ENCODE data around the gene MOB3A.
"Not testable (repeated sequence)": the region's sequence is repeated elsewhere in the genome, so short reads cannot be mapped to it uniquely, and the experiment has no call there.

Gene MOB3A

GRCh38 chr19:2099937-2100718, 4.0 kb upstream of the MOB3A start:
- peak overlapping the region in 1 of 2 donors; percentile 78 for H3K27ac Mint-ChIP-seq
- DNase-seq (no peak), ATAC-seq (no peak)
- H3K9me3 Mint-ChIP-seq, result peaks cover 0 to 5% of the 10 kb centered on the region in 2 donors
- no peak overlapping the region for H3K4me3 Mint-ChIP-seq
- no peaks in the 10 kb centered on the region for H3K27me3 Mint-ChIP-seq
- peaks cover 42% of the 10 kb centered on the region for H3K4me1 Mint-ChIP-seq

GRCh38 chr19:2099054-2099501, 3.0 kb upstream of the MOB3A start:
- Mint-ChIP-seq H3K4me3 (no peak overlapping the region), H3K27ac (no peak overlapping the region), H3K4me1 (peaks cover 50% of the 10 kb centered on the region), H3K9me3 (peaks cover 0 to 1% of the 10 kb centered on the region in 2 donors), H3K27me3 (no peaks in the 10 kb centered on the region)
- DNase-seq (no peak), ATAC-seq (no peak)

GRCh38 chr19:2097886-2098327, 1.8 kb upstream of the MOB3A start:
- ATAC-seq, result no peak
- Mint-ChIP-seq H3K27me3 (no peaks in the 10 kb centered on the region), H3K27ac (peak overlapping the region; percentile 31 to 89), H3K9me3 (no peaks in the 10 kb centered on the region), H3K4me1 (peaks cover 56% of the 10 kb centered on the region), H3K4me3 (peak overlapping the region; percentile 83 to 89)
- no peak for DNase-seq

GRCh38 chr19:2097203-2097885, 1.2 kb upstream of the MOB3A start:
- DNase-seq (peak; percentile 50 to 77), ATAC-seq (peak; percentile 40)
- Mint-ChIP-seq H3K4me1 (peaks cover 61% of the 10 kb centered on the region), H3K27ac (peak overlapping the region; percentile 63 to 86), H3K4me3 (peak overlapping the region; percentile 83 to 89), H3K27me3 (no peaks in the 10 kb centered on the region), H3K9me3 (no peaks in the 10 kb centered on the region)

GRCh38 chr19:2096480-2097202, 515 bp upstream of the MOB3A start, which contains the start of gene IZUMO4:
TSS of gene IZUMO4 (plus strand) at chr19:2096915. CDS start at chr19:2096946, 31 bp downstream.
- ATAC-seq (peak; percentile 90), DNase-seq (peak; percentile 99 to 100)
- peaks cover 64% of the 10 kb centered on the region for H3K4me1 Mint-ChIP-seq
- no peaks in the 10 kb centered on the region for H3K9me3 Mint-ChIP-seq
- no peaks in the 10 kb centered on the region for H3K27me3 Mint-ChIP-seq
- H3K4me3 Mint-ChIP-seq, result peak within 1 kb of the TSS; percentile 99 to 100
- H3K27ac Mint-ChIP-seq, result peak within 1 kb of the TSS; percentile 86 to 96

GRCh38 chr19:2091926-2092525, 4.1 kb downstream of the MOB3A start:
- H3K4me3 Mint-ChIP-seq, ATAC-seq: not testable (repeated sequence)

GRCh38 chr19:2089727-2090053, 6.4 kb downstream of the MOB3A start:
- Mint-ChIP-seq H3K9me3 (no peaks in the 10 kb centered on the region), H3K27me3 (no peaks in the 10 kb centered on the region), H3K4me1 (peaks cover 95% of the 10 kb centered on the region), H3K4me3 (peak overlapping the region; percentile 74 to 77), H3K27ac (peak overlapping the region; percentile 66 to 70)
- DNase-seq (no peak), ATAC-seq (no peak)

More at GRCh38 chr19:2091926-2092525, 4.1 kb downstream of the MOB3A start:
- not testable (repeated sequence) for H3K27ac Mint-ChIP-seq, DNase-seq, H3K27me3 Mint-ChIP-seq, H3K9me3 Mint-ChIP-seq
- H3K4me1 Mint-ChIP-seq, result peaks cover 90% of the 10 kb centered on the region

- DNase-seq, result peak in 1 of 2 donors; percentile 56
- ATAC-seq, result no peak
- H3K9me3 Mint-ChIP-seq, result no peaks in the 10 kb centered on the region
- H3K27me3 Mint-ChIP-seq, result no peaks in the 10 kb centered on the region
- H3K4me3 Mint-ChIP-seq, result peak overlapping the region; percentile 74 to 77
- peaks cover 90% of the 10 kb centered on the region for H3K4me1 Mint-ChIP-seq
- H3K27ac Mint-ChIP-seq, result peak overlapping the region in 1 of 2 donors; percentile 74
Observed at GRCh38 chr19:2089001-2089711, 7.0 kb downstream of the MOB3A start.

- Mint-ChIP-seq H3K27me3 (no peaks in the 10 kb centered on the region), H3K27ac (peak overlapping the region in 1 of 2 donors; percentile 93), H3K4me3 (peak overlapping the region; percentile 52 to 80), H3K9me3 (no peaks in the 10 kb centered on the region), H3K4me1 (peaks cover 87% of the 10 kb centered on the region)
- ATAC-seq (no peak), DNase-seq (peak; percentile 32 to 40)
Observed at GRCh38 chr19:2087621-2088100, 8.5 kb downstream of the MOB3A start.

GRCh38 chr19:2086695-2087620, 9.2 kb downstream of the MOB3A start:
- peak; percentile 10 for ATAC-seq
- H3K9me3 Mint-ChIP-seq, H3K27me3 Mint-ChIP-seq: not testable (repeated sequence)
- Mint-ChIP-seq H3K4me1 (peaks cover 87% of the 10 kb centered on the region), H3K4me3 (peak overlapping the region; percentile 52 to 80), H3K27ac (peak overlapping the region; percentile 66 to 93)
- DNase-seq, result peak; percentile 41 to 42

- H3K27ac Mint-ChIP-seq, result peak overlapping the region; percentile 98 to 99
- DNase-seq, result peak; percentile 89 to 96
- H3K27me3 Mint-ChIP-seq, result no peaks in the 10 kb centered on the region
- no peaks in the 10 kb centered on the region for H3K9me3 Mint-ChIP-seq
- ATAC-seq, result peak; percentile 78
- H3K4me1 Mint-ChIP-seq, result peaks cover 88% of the 10 kb centered on the region
- peak overlapping the region; percentile 93 to 99 for H3K4me3 Mint-ChIP-seq
Observed at GRCh38 chr19:2084993-2085720, 11.0 kb downstream of the MOB3A start.

- H3K27me3 Mint-ChIP-seq, result no peaks in the 10 kb centered on the region
- DNase-seq (peak in 1 of 2 donors; percentile 77), ATAC-seq (peak; percentile 53)
- H3K4me1 Mint-ChIP-seq, result peaks cover 88% of the 10 kb centered on the region
- no peaks in the 10 kb centered on the region for H3K9me3 Mint-ChIP-seq
- peak overlapping the region; percentile 93 to 99 for H3K4me3 Mint-ChIP-seq
- peak overlapping the region; percentile 86 to 98 for H3K27ac Mint-ChIP-seq
Observed at GRCh38 chr19:2083174-2083854, 12.8 kb downstream of the MOB3A start.

Data from stimulated activated naive CD8-positive, alpha-beta T cell treated with anti-CD3 and anti-CD28 coated beads, Interleukin-15, amount 100 ng/mL, for 72 hours (primary cell).